HG03342 (cell line): ENCODE results near the gene PISD.

Experiments used
- ATAC-seq: cut with Tn5 transposase; IDR thresholded peaks from one replicate; pipeline ENCODE4 v1.9.1; 2021; ENCODE audit warnings: mild to moderate bottlenecking, moderate library complexity; ENCODE audit not compliant: unreplicated experiment

The PISD gene

GRCh38 chr22:31626427-31627150 lies 35.4 kb downstream of the PISD start:
- ATAC-seq, result no peak

GRCh38 chr22:31625661-31626426 lies 36.2 kb downstream of the PISD start:
- ATAC-seq, result no peak

- ATAC-seq, result no peak
These were observed 36.8 kb downstream of the PISD start for GRCh38 chr22:31625257-31625640.

DNA sequence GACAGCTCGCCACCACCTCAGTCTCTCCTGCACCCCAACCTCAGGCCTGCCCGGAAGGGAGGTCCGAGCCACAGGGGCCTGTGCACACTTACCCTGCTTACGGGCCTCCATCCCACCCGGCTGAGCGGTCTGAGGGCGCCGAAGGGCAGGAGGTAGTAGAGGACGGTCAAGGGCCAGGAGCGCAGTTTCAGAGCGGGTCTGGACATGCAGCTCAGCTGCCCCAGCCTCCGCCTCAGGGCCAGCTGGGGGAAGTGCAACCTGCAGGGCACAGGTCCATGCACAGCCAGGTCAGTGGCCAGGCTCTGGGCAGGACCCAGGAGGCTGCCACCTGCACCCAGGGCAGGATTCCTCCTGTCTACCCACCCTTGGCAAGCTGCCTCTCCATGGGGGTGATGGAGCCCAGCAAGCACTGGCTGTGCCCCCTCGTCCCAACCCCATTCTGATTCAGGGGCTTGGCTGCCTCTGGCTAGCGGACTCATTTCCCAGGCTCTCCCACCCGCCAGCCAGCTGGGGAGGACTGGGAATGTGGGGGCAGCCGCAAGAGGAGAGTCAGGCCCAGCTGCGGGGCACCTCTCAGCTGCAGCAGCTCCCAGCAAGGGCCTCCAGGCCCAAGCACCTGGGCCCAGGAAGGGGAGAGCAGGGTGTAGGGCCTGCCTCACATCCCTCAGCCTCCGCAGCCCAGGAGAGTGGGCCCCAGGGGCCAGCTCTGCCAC lies 38.3 kb downstream of the PISD start:
- ATAC-seq, result no peak

GRCh38 chr22:31622980-31623379 lies 39.0 kb downstream of the PISD start:
- no peak for ATAC-seq

- ATAC-seq, result no peak
These were observed 40.4 kb downstream of the PISD start for GRCh38 chr22:31621507-31622124.

DNA sequence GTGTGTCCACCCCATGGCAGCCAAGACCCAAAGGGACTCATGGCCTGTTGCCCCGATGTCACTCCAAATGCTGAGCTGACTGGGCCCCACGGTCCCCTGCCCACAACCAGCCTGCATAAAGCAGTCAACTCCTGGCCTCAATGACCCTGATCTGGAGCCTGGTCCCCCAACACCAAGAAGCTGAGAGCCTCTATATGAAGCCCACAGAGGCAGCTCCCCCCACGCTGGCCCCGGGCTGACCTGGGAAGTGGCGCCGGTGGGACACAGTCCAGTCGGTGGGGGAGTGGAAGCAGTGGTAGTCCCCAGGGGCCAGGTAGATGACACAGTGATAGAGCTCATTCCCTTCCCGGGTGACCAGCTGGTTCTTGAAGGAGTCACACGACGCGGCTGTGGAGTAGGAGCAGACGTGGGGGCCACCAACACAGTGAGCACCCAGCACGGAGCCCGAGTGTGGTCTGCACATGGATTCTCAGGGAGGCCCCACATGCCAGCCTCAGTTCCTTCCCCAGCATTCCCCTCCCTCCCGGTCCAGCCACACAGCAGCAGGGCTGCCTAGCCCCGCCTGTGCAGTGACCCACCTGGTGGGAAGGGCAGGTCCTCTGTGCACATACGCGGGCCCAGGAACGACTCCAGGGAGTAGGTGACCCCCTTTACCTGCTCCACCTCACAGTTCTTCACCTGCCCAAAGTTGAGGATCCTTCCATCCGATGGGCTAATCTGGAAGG lies 41.1 kb downstream of the PISD start:
- ATAC-seq, result no peak

GRCh38 chr22:31619611-31620300 lies 42.3 kb downstream of the PISD start:
- no peak for ATAC-seq

- no peak for ATAC-seq
These were observed 43.4 kb downstream of the PISD start for GRCh38 chr22:31618471-31619176.

- ATAC-seq, result no peak
These were observed 44.0 kb downstream of the PISD start for GRCh38 chr22:31618057-31618456.

DNA sequence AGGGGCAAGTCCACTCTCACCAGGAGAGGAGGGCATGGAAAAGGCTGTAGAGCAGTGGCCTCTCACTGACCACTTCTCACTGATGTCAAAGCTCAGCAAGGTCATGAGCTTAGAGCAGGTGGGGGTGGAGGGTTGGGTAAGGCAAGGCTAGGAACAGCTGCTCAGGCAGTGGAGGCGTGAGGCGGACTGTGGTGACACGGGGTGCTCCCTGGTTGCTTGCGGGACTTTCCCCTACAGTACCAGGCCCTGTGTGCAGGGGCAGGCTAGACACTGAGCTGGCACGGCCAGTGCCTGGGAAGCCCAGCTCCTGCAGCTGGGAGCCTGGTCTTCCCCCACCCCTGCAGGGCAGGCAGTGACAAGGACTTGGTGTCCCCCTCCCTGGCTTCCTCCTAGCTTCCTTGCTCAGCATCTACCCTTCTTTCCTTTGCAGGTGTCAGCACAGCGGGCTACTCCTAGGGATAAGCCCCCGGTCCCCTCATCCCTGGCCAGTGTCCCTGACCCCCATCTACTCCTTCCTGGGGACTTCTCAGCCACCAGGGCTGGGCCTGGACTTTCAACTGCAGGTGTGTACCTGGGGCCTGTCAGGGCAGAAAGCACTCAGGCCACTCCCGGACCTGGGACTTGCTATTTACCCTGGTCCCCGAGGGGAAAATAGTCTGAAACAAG lies 45.6 kb downstream of the PISD start:
- peak; percentile 57 for ATAC-seq

DNA sequence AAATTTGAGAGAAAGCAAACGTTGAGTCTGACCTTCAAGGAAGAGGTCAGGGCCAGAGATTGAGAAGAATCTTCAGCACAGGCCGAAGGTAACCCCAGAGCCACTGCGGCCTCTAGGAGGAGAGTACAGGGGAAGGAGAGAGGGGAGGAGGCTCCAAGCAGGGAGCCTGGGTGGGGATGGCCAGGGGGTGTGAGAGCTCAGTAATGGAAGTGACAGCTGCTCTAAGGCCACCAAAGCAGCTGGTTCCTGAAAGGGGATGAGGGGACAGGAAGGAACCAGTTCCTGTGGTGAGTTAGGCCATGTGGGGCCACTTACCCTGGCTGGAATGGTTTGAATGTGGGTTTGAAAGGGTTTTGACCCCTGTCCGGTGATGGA lies 46.1 kb downstream of the PISD start:
- ATAC-seq, result no peak

DNA sequence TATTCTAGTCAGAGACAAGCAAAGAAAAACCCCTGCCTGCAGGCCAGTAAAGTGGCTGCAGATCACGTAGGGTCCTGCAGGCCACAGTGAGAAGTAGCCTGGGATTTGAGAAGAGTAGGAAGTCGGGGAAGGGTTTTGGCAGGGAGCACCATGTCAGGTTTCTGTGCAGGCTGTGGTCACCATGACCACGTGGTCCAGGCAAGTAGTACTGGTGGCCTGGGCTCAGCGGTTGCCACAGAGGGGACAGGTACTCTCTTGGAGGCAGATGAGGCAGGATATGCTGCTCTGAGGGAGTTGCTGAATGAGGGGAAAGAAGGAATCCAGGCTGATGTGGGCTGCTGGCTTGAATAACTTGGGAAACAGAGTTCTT lies 46.5 kb downstream of the PISD start:
- ATAC-seq, result no peak

- no peak for ATAC-seq
These were observed 47.1 kb downstream of the PISD start for GRCh38 chr22:31614781-31615490.

DNA sequence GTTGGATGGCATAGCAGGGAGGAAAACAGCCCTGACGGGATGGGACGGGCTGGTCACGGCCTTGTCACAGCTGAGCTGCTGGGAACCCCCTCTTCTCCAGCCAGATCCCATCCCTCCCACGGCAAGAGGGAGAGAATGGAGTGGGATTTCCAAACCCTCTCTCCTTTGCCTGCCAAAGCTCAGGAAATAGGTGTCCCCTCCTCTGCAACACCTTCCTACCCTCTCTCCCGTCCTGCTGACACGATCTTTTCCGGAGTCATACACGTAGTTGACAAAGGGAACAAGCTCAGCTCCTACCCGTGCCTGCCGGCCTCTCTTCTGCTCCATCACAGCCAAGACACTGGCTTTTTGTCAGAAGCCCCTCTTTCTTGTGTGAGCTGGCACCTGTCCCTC lies 48.1 kb downstream of the PISD start:
- ATAC-seq, result no peak

- no peak for ATAC-seq
These were observed 48.6 kb downstream of the PISD start for GRCh38 chr22:31613286-31613903.

DNA sequence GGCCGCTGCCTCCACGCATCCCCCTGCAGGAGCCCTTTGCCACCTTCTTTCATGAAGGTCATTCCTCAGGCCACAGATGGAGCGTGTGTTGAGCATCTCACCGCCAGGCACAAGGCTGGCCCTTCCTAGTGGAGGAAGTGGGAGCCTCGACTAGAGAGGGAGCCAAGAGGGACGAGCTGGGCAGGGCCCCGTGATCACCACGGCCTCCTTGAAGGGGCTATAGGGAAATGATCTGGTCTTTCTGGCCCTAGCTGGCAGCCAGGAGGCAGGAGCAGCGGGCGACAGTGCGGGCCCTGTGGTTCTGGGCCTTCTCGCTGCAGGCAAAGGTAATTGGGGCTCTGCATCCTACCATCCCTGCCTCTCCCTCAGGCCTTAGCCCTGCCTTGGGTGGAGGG lies 49.1 kb downstream of the PISD start:
- no peak for ATAC-seq
